K562 (cell line): ENCODE data around the gene RBKS. TPM values are rescaled to one million over a fixed set of nuclear protein-coding genes. Genes with fewer than 3 reads are reported as not detected.

Experiments
- ATAC-seq: fragments of 200-7000 bp; cut with Tn5 transposase; 3 replicates; pipeline ENCODE4 v1.9.1; 2020; ENCODE audit warnings: moderate library complexity
- BruUV-seq: library from RNA; stranded (reverse); fragments of 400-500 nt; replicated peaks from 2 replicates; lab custom pipeline; 2021; lab: Mats Ljungman, UMichigan
- CTCF ChIA-PET: fragments of 300-600 bp; formaldehyde crosslinking; extraction: SDS; loops from one replicate; lab custom pipeline; 2021; ENCODE audit warnings: low intra/inter-chr PET ratio; lab: Yijun Ruan, JAX
- POLR2A ChIA-PET: fragments of 300-600, 350-650 bp; sonication (Branson Sonifier 250); formaldehyde crosslinking; extraction: SDS; loops from one replicate; lab custom pipeline; 2021; ENCODE audit warnings: antibody characterized with exemption, inconsistent platforms; lab: Yijun Ruan, JAX
- DNase-seq, 4 experiments: peaks; one replicate each; pipeline versions ENCODE4 v3.0.0 to v3.0.0-alpha.2; 2011 to 2018; ENCODE audit warnings: low spot score in 3 of 4, mixed read lengths in 3 of 4; ENCODE audit errors: extremely low read depth in 1 of 4
- FAIRE-seq: peaks from 2 replicates; lab custom pipeline; 2011; peaks lifted over from hg19 to GRCh38; lab: Jason Lieb, UNC
- H2AFZ ChIP-seq: 2 replicates; pipeline ENCODE4 v1.6.0; 2011; ENCODE audit warnings: low read depth, low read length, control low read depth, inconsistent platforms
- H3K27ac ChIP-seq: fragments of 200-600 bp; 3 replicates; pipeline ENCODE4 v1.8.0; 2011; ENCODE audit warnings: low read depth, mild to moderate bottlenecking, control low read depth, inconsistent platforms, low read length, moderate library complexity, mixed read lengths; ENCODE audit errors: extremely low read depth
- H3K27me3 ChIP-seq, 2 experiments: fragments of 300-600 bp in 1 of 2; 2 replicates in 1 of 2; 3 replicates in 1 of 2; pipeline versions ENCODE4 v1.6.0 to v1.8.0; 2011; ENCODE audit warnings: inconsistent platforms in 2 of 2, low read length in 2 of 2, mild to moderate bottlenecking in 1 of 2, mixed read lengths in 1 of 2, moderate library complexity in 1 of 2; ENCODE audit not compliant: control insufficient read depth in 2 of 2, insufficient read depth in 2 of 2
- H3K36me3 ChIP-seq: fragments of 300-600 bp; 3 replicates; pipeline ENCODE4 v1.8.0; 2011; ENCODE audit warnings: mild to moderate bottlenecking, low read length, inconsistent platforms; ENCODE audit not compliant: control insufficient read depth, insufficient read depth
- H3K4me1 ChIP-seq, 2 experiments: fragments of 200-600 bp in 1 of 2; replicated peaks in 1 of 2; 2 replicates in 1 of 2; 3 replicates in 1 of 2; pipeline versions ENCODE4 v1.5.1 to v1.8.0; 2011; ENCODE audit warnings: inconsistent platforms in 2 of 2, low read length in 2 of 2, mild to moderate bottlenecking in 1 of 2, mixed read lengths in 1 of 2, moderate library complexity in 1 of 2; ENCODE audit not compliant: control insufficient read depth in 2 of 2, insufficient read depth in 2 of 2
- H3K4me2 ChIP-seq: 2 replicates; pipeline ENCODE4 v1.6.1; 2011; ENCODE audit warnings: low read length, control low read depth, inconsistent platforms, mixed read lengths; ENCODE audit not compliant: insufficient read depth
- H3K4me3 ChIP-seq: fragments of 200-600 bp; sonication (generic), shearing (Covaris generic); 2 replicates; pipeline ENCODE4 v1.5.1; 2016; ENCODE audit warnings: control low read depth, inconsistent platforms
- H3K79me2 ChIP-seq: fragments of 200-600 bp; 3 replicates; pipeline ENCODE4 v1.8.0; 2011; ENCODE audit warnings: low read length, inconsistent platforms; ENCODE audit not compliant: control insufficient read depth, insufficient read depth
- H3K9ac ChIP-seq, 2 experiments: 2 replicates each; pipeline versions ENCODE4 v1.6.0 to v1.6.1; 2011; ENCODE audit warnings: low read depth in 2 of 2, low read length in 2 of 2, control low read depth in 1 of 2, inconsistent platforms in 1 of 2, mild to moderate bottlenecking in 1 of 2, mixed read lengths in 1 of 2; ENCODE audit not compliant: insufficient read depth in 1 of 2
- H3K9me1 ChIP-seq: one replicate; pipeline ENCODE4 v1.6.0; 2011; ENCODE audit warnings: inconsistent platforms, mild to moderate bottlenecking, low read length, moderate library complexity; ENCODE audit not compliant: control insufficient read depth, insufficient read depth
- H3K9me3 ChIP-seq: replicated peaks from 2 replicates; pipeline ENCODE4 v1.5.1; 2011; ENCODE audit warnings: low read depth, low read length, inconsistent platforms; ENCODE audit not compliant: control insufficient read depth, insufficient read depth
- H4K20me1 ChIP-seq: replicated peaks from 2 replicates; pipeline ENCODE4 v1.6.1; 2011; ENCODE audit warnings: low read length, inconsistent platforms, mixed read lengths; ENCODE audit not compliant: control insufficient read depth, insufficient read depth
- CHD7 ChIP-seq: fragments of 200-600 bp; sonication (generic); IDR thresholded peaks from one replicate; pipeline ENCODE4 v1.6.1; 2012; ENCODE audit warnings: mild to moderate bottlenecking, low read depth, low read length, inconsistent platforms
- ZNF398 ChIP-seq: fragments of 250-450 bp; sonication (Bioruptor Pico); IDR thresholded peaks from 2 replicates; pipeline ENCODE4 v1.8.0; 2021; ENCODE audit warnings: moderate library complexity, mild to moderate bottlenecking, inconsistent platforms
- WGBS: fragments of 100-300 bp; shearing (Covaris generic); methylation state at CpG from one replicate; pipeline ENCODE4 v1.1.6; 2016; ENCODE audit warnings: low coverage, mixed read lengths; ENCODE audit not compliant: insufficient coverage; ENCODE audit errors: missing lambda C conversion rate; 5-methylcytosine and 5-hydroxymethylcytosine counted together
- in situ Hi-C: fragments of 300-500 bp; cut with MboI; formaldehyde crosslinking; loops from 4 replicates; pipeline ENCODE4 v1.15.0; 2018; ENCODE audit warnings: inconsistent platforms, mixed read lengths
- intact Hi-C: fragments of 100-400 bp; cut with micrococcal nuclease; formaldehyde crosslinking; loops from 2 replicates; pipeline ENCODE4 v1.14.2; 2022
- polyA plus RNA-seq, 8 experiments: library from polyadenylated mRNA; depleted of rRNA in 4 of 8; stranded (reverse) in 5 of 8; unstranded in 3 of 8; fragments of >200 nt; fragmentation: Nextera tagmentation in 2 of 8; fragmentation: Illumina TruSeq in 1 of 8; extraction: Ambion mirVana in 2 of 8; extraction: Trizol in 1 of 8; gene quantifications; 2 replicates each; pipeline versions ENCODE4 v1.2.1 to v1.2.3, GENCODE V29; 2011 to 2014; ENCODE audit warnings: inconsistent platforms in 1 of 8, missing spikeins in 1 of 8
- total RNA-seq, 7 experiments: library from RNA; depleted of rRNA in 6 of 7; stranded (reverse); fragments of >200 nt in 6 of 7; fragmentation: Illumina TruSeq in 2 of 7; extraction: Trizol in 2 of 7; gene quantifications; 2 replicates each; pipeline versions ENCODE4 v1.2.1 to v1.2.3, GENCODE V29; 2011 to 2021; ENCODE audit warnings: low replicate concordance in 1 of 7

The RBKS gene
- total and polyA plus RNA-seq, 9 of the 15 experiments (the other 6 are each of a cell fraction or from before 2014, with no cell fraction given), result 0.06 to 0.39 (median 0.19) TPM

- no peak for TF ChIP-seq ZNF398 (CRISPR knock-in tag)
Observed at GRCh38 chr2:27888790-27889189, 1.4 kb downstream of the RBKS start (continued).

GRCh38 chr2:27887830-27888229, 2.4 kb downstream of the RBKS start:
- in situ Hi-C loops (no loop called here), intact Hi-C loops (no loop called here)
- FAIRE-seq (no peak), DNase-seq (no peak), ATAC-seq (no peak)
- WGBS, result 78% methylated on average over 2 of the region's 3 CpGs
- H2AFZ ChIP-seq, result no peak overlapping the region
- POLR2A ChIA-PET, result interaction anchor here (0.6 kb wide), 1 partner anchor 152 kb away, joined by 3 read pairs; no protein-coding TSS in a partner anchor
- no peak overlapping the region for H3K4me2 ChIP-seq
- peaks cover 21% of the 10 kb centered on the region for H3K79me2 ChIP-seq
- H3K27ac ChIP-seq, result no peak overlapping the region
- BruUV-seq, result no TSS peak
- H3K9me1 ChIP-seq, result no peaks in the 10 kb centered on the region
- no peaks in the 10 kb centered on the region for H3K9me3 ChIP-seq
- no peaks in the 10 kb centered on the region for H3K27me3 ChIP-seq
- H3K9ac ChIP-seq, result no peak overlapping the region
- no peaks in the 10 kb centered on the region for H4K20me1 ChIP-seq
- TF ChIP-seq CHD7, result no peak
- peaks cover 6 to 10% of the 10 kb centered on the region in 2 experiments; a peak in 4 of 5 replicates for H3K4me1 ChIP-seq
- H3K36me3 ChIP-seq, result no peaks in the 10 kb centered on the region
- CTCF ChIA-PET, result no interaction called here
- H3K4me3 ChIP-seq, result no peak overlapping the region
